ENCODE measurements around the gene RNASE4.
A peak's percentile ranks its signal among the peaks of the same experiment; 100 is the strongest.

Gene RNASE4

DNA sequence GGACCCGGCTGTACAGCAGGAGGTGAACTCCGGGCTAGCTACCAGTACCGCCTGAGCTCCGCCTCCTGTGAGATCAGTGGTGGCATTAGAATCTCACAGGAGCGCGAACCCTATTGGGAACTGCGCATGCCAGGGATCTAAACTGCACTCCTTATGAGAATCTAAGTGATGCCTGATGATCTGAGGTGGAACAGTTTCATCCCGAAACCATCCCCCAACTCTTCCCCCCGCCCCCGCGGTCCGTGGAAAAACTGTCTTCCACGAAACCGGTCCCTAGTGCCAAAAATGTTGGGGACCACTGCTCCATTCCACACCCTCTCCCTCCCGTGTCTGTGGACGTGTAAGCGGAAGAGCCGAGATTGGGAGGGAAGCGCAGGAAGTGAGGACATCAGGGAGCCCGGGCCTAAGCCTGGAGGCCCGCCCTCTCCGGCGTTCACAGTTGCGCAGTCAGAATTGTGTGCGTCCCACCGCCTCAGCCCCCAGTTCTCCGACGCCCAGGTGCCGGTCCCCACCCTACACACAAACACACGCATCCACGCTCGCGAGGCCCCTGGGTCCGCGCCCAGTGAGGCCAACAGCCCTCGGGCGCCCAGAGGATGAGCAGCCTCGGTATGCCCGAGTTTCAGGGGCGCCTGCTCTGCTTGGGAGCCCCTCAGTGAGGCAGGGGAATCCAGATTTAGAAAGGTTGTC, 1.8 kb upstream of the RNASE4 start:
- peak; percentile 33; the same call in 1 of the 2 replicates for TF ChIP-seq ZBTB7A (IDR thresholded peaks at IDR 0.05; ENCODE audit: low read depth)
- peak; percentile 48; the same call in 1 of the 2 replicates for TF ChIP-seq MAX (IDR thresholded peaks at IDR 0.05)
- TF ChIP-seq, protein P1, sequence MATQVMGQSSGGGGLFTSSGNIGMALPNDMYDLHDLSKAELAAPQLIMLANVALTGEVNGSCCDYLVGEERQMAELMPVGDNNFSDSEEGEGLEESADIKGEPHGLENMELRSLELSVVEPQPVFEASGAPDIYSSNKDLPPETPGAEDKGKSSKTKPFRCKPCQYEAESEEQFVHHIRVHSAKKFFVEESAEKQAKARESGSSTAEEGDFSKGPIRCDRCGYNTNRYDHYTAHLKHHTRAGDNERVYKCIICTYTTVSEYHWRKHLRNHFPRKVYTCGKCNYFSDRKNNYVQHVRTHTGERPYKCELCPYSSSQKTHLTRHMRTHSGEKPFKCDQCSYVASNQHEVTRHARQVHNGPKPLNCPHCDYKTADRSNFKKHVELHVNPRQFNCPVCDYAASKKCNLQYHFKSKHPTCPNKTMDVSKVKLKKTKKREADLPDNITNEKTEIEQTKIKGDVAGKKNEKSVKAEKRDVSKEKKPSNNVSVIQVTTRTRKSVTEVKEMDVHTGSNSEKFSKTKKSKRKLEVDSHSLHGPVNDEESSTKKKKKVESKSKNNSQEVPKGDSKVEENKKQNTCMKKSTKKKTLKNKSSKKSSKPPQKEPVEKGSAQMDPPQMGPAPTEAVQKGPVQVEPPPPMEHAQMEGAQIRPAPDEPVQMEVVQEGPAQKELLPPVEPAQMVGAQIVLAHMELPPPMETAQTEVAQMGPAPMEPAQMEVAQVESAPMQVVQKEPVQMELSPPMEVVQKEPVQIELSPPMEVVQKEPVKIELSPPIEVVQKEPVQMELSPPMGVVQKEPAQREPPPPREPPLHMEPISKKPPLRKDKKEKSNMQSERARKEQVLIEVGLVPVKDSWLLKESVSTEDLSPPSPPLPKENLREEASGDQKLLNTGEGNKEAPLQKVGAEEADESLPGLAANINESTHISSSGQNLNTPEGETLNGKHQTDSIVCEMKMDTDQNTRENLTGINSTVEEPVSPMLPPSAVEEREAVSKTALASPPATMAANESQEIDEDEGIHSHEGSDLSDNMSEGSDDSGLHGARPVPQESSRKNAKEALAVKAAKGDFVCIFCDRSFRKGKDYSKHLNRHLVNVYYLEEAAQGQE (IDR thresholded peaks at IDR 0.05; ENCODE audit: low read depth), result no peak

- TF ChIP-seq NFIC (IDR thresholded peaks at IDR 0.05) (0 out of 2 replicates have a peak, but pooled peaks have one; percentile 19), TEAD4 (IDR thresholded peaks at IDR 0.05) (peak; percentile 77), EGR1 (IDR thresholded peaks at IDR 0.05) (no peak)
Measured at GRCh38 chr14:20683125-20683890, 1.1 kb upstream of the RNASE4 start.

DNA sequence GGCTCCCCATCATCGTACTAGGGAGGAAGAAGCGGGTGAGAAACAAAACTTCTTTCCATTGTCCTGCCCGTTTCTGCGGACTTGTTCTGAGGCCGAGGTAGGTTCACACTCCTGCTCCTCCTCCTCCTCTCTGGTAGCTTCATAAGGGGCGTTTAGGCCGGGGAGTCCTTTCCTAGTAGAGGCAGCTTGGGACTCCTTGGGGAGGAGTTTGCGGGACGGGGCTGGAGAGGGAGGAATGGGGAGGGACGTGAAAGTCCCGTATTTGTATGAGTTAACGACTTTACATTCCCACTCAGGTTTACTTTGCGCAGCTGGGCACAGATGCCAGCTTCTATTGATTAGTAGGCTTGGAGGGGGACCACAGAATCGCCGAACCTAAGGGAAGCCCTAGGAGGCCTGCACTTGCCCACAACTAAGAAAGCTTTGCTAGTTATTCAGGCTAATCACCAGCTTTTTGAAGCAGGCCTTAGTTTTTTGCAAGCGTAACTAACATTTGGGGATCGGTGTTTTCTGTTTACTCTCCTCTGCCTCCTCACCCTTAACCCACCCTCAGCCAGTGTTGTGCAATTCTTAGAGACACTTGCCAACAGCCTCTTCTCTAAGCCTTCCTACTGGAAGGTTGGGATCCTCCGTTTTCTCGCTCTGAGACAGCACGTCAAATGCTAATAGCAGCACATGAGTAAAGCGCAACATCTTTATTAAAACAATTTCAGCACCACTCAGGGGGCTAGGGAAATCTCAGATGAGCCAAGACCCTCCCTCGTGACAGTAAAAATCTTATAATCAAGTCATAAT, 499 bp downstream of the RNASE4 start:
- TF ChIP-seq, protein P2, sequence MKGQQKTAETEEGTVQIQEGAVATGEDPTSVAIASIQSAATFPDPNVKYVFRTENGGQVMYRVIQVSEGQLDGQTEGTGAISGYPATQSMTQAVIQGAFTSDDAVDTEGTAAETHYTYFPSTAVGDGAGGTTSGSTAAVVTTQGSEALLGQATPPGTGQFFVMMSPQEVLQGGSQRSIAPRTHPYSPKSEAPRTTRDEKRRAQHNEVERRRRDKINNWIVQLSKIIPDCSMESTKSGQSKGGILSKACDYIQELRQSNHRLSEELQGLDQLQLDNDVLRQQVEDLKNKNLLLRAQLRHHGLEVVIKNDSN (IDR thresholded peaks at IDR 0.05), result no peak
- TF ChIP-seq TEAD4 (IDR thresholded peaks at IDR 0.05), result no peak
- no peak for TF ChIP-seq ZBTB7A (IDR thresholded peaks at IDR 0.05; ENCODE audit: low read depth)
- TF ChIP-seq, protein P1 (IDR thresholded peaks at IDR 0.05; ENCODE audit: low read depth), result no peak
- TF ChIP-seq EGR1 (IDR thresholded peaks at IDR 0.05), result no peak
- no peak for TF ChIP-seq CREB1 (IDR thresholded peaks at IDR 0.05; ENCODE audit: low read depth)
- TF ChIP-seq MAX (IDR thresholded peaks at IDR 0.05), result no peak
- TF ChIP-seq TAF1 (IDR thresholded peaks at IDR 0.05; ENCODE audit: low read depth), result no peak
- no peak for TF ChIP-seq YY1 (IDR thresholded peaks at IDR 0.05; ENCODE audit: low read depth)
- TF ChIP-seq RAD21 (IDR thresholded peaks at IDR 0.05; ENCODE audit: low read depth), result no peak
- TF ChIP-seq TCF12 (IDR thresholded peaks at IDR 0.05; ENCODE audit: low read depth), result no peak
- no peak; the same call in 1 of the 2 replicates for TF ChIP-seq CEBPB (IDR thresholded peaks at IDR 0.05)
- no peak for TF ChIP-seq FOXM1 (IDR thresholded peaks at IDR 0.05; ENCODE audit: borderline replicate concordance, low read depth)
- no peak for TF ChIP-seq NFIC (IDR thresholded peaks at IDR 0.05)
- TF ChIP-seq EP300 (IDR thresholded peaks at IDR 0.05; ENCODE audit: borderline replicate concordance), result no peak

- TF ChIP-seq, protein P2 (IDR thresholded peaks at IDR 0.05), result no peak
- no peak for TF ChIP-seq RAD21 (IDR thresholded peaks at IDR 0.05; ENCODE audit: low read depth)
- no peak for TF ChIP-seq CEBPB (IDR thresholded peaks at IDR 0.05)
Measured at GRCh38 chr14:20686386-20687143, 2.2 kb downstream of the RNASE4 start.

DNA sequence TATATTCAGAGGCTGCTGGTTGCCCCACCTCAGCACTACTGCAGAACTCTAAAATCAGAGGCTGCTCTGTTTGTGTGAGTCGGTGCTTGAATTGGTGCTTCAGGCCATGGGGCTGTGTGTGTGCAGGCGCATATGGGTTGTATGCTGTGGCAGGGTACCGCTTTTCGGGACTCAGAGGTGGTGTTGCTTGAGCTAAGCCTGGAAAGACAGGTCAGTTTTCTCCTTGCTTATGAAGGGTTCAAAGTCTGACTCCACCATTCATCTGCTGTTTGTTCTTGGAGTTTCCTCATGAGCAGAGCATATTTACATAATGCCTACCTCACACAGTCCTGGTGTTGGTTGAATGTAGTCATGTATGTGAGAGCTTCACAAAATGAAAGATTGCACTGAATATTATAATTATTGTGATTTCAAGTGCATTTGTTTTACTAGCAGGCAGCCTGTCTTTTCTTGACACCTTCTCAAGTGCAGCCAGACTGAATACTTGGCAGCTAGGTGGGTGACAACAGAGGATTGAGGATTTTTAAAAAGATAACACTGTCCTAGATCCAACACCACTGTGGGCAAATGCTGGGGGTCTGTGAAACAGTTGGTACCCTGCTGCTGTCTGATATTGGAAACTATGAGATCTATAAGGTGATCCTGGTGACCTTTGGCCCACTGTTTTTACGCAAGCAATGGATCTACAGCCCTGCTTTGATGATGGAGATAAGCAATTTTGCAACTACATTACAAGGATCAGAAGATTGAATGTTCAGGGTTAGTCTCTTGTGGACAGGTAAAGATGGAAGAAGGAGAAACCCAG, 3.2 kb downstream of the RNASE4 start:
- no peak for TF ChIP-seq TCF12 (IDR thresholded peaks at IDR 0.05; ENCODE audit: low read depth)
- TF ChIP-seq, protein P2 (IDR thresholded peaks at IDR 0.05), result no peak
- no peak for TF ChIP-seq EP300 (IDR thresholded peaks at IDR 0.05; ENCODE audit: borderline replicate concordance)
- TF ChIP-seq ZBTB7A (IDR thresholded peaks at IDR 0.05; ENCODE audit: low read depth), result no peak
- no peak for TF ChIP-seq EGR1 (IDR thresholded peaks at IDR 0.05)

Measured in Ishikawa (cell line).